Left renal pelvis (tissue), 4 donors: ENCODE results near the gene STOML1. TPM values are rescaled to one million over a fixed set of nuclear protein-coding genes. Genes with fewer than 3 reads are reported as not detected.

ENCODE experiments used
- DNase-seq, 4 donors: peaks; one replicate each; pipeline ENCODE4 v3.0.0-alpha.2; 2013; ENCODE audit warnings: low read depth in 4 of 4, low spot score in 3 of 4
- polyA plus RNA-seq, 4 donors: library from polyadenylated mRNA; unstranded; fragments of 120-200 nt; gene quantifications; one replicate each; pipeline ENCODE4 v1.2.1, GENCODE V29; 2013; ENCODE audit not compliant: insufficient read length in 4 of 4

Gene STOML1
- polyA plus RNA-seq, 4 donors: 11.6 to 14.9 (median 12.7) TPM

- DNase-seq: no peak
Observed at GRCh38 chr15:74022706-74023470, 30.8 kb upstream of the STOML1 start.

- no peak for DNase-seq
Observed at GRCh38 chr15:74019734-74020133, 27.6 kb upstream of the STOML1 start.

DNA sequence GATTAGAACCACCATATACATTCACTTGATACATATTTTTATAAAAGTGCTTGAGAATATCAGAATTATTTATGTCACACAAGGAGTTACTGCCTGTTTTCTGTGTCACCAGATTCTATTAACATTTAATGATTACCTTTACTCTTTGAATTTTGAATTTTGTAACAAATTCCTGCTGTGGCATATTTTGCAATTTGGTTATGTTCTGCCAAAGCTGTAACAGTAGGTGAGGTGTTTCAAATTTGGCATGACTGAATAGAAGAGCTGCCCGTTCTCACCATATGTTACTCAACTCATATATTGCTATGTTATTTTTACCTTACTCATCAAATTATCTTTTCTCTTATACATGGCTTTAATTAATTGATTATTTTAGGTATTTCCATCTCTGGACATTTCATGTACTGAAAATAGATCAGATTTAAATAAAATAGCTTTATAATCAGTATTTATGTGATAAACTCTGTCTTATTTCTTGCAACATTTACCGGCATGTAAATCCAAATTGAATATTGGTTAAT, 21.3 kb upstream of the STOML1 start:
- no peak for DNase-seq

GRCh38 chr15:74011610-74012009, 19.5 kb upstream of the STOML1 start:
- no peak for DNase-seq

GRCh38 chr15:74010929-74011540, 18.9 kb upstream of the STOML1 start:
- no peak for DNase-seq

GRCh38 chr15:74008901-74009300, 16.8 kb upstream of the STOML1 start:
- DNase-seq: no peak

DNA sequence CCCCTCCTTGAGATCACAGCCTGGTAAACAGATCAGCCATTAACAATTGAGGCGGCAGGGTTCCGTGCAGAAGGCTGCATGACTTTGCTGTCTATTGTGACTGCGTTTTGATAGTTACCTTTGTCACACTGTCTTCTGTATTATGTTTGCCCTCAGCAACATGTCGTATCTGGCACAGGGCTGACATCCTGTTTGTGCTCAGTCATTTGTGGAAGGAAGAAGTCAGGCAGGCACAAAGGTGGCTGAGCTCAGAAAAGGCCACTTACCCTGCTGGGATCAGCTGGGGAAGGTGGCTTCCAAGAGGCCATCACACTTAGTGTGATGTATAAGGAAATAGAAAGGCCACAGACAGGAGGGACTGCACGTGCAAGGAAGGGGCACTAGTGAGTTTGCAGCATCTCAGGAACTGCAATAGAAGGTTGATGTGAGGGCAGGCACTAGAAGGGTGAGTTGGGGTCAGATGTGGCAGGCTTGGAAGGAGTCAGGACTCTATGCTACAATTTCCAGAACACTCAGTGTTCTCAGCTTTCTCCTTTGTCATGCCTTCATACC, 15.8 kb upstream of the STOML1 start:
- DNase-seq: no peak

- no peak for DNase-seq
Observed at GRCh38 chr15:74006774-74007639, 14.9 kb upstream of the STOML1 start.

GRCh38 chr15:73997986-73998385, 5.9 kb upstream of the STOML1 start:
- DNase-seq: no peak

GRCh38 chr15:73996939-73997338, 4.8 kb upstream of the STOML1 start:
- DNase-seq: no peak

- no peak for DNase-seq
Observed at GRCh38 chr15:73996267-73996666, 4.2 kb upstream of the STOML1 start.

DNA sequence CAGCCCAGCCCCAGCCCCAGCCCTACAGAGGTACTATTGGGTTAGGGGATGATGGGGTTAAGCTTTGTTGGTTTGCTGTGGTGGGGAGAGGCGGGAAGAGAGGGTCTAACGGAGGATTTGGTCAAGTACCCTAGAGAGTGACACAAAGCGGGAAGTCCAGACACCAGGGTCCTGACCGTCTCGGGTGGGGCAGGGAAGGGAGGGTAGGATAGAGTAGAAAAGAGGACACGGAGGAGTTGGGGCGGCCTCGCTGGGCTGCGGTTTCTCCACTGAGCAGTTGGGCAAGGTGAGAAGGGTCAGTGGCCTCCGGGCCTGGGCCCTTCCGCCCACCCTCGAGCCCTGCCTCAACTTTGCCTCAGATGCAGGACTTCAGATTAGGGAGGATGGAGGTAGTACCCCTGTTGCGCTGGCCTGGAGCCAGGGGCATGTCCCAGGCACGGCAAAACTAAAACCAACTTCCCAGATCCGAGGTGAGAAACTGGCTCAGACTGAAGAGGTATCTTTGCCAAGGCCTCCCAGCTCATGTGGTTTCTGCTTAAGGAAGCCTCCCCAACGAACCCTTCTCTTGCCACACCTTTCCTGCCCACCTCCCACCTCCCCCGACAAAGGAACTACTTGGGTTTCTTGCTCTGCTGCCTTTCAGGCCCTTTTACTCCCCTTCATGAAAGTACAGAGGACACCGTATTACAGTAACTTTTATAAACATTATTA, 3.0 kb upstream of the STOML1 start:
- no peak for DNase-seq

- peak; percentile 82 to 89 (median 85) for DNase-seq
Observed at GRCh38 chr15:73994413-73994883, 2.4 kb upstream of the STOML1 start, which contains the start of gene PML. Gene PML (plus strand): TSS chr15:73994716. CDS start chr15:73994813, 97 bp downstream.

GRCh38 chr15:73993211-73993994, 1.3 kb upstream of the STOML1 start:
- no peak for DNase-seq

GRCh38 chr15:73992594-73992898, 451 bp upstream of the STOML1 start:
- DNase-seq: no peak

DNA sequence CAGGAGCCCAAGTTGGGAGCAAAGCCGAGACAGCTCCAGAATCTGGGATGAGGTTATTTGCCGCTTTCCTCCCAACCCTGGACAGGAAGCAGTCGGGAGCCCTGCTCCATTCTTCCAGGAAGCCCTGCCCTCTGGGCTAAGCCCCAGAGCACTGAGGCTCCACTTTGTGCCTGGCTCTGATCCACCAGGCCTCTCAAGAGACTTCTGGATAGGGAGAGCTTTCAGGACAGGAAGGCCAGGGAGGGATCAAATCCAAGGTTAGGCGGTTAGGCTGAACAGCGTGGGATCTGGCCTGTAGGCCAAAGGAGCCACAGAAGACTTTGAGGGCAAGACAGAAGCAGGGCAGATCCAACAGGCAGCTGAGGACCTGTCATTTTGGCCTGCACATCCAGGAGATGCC, 835 bp downstream of the STOML1 start:
- no peak for DNase-seq

DNA sequence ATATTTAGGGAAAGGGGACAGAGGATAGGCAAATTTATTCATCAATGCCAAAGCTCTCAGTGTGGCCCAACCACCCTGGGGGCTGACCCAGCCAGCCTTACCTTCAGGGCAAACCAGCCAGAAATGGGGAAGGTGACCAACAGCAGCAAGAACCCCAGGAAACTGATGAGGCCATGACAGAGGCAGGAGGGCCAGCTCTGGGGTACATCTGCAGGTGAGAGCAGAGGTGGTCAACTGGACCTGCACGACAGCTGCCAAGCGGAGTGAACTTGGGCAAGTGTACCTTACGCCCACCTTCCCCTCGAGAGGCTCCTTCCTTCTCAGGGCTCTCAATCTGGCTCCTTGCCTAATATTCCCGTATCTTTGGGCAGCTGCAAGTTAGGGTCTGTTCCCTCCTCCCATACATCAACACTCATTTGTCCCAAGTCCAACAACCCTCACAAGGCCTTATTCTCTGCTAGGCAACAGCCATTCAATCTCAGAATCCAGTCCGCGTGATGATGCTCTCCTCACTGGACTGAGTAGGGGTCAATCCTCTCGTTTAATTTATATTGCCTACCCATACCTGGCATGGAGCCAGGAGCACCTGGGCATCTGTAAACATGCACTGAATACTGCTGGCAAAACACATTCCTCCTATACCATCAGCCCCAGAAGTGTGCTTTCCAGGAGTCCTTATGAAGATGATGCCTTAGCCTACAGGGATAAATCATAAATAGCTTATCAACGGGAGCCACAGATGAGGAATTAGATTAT, 1.7 kb downstream of the STOML1 start:
- no peak for DNase-seq

- DNase-seq: no peak
Observed at GRCh38 chr15:73989001-73989798, 2.9 kb downstream of the STOML1 start.
